ENCODE results near the gene BUD31. TPM values are rescaled to one million over a fixed set of nuclear protein-coding genes. Genes with fewer than 3 reads are reported as not detected.
"Not testable (repeated sequence)": the region's sequence is repeated elsewhere in the genome, so short reads cannot be mapped to it uniquely, and the experiment has no call there.

Gene BUD31
- total RNA-seq, 1 donor from 2014 or later: 31.5 TPM

DNA sequence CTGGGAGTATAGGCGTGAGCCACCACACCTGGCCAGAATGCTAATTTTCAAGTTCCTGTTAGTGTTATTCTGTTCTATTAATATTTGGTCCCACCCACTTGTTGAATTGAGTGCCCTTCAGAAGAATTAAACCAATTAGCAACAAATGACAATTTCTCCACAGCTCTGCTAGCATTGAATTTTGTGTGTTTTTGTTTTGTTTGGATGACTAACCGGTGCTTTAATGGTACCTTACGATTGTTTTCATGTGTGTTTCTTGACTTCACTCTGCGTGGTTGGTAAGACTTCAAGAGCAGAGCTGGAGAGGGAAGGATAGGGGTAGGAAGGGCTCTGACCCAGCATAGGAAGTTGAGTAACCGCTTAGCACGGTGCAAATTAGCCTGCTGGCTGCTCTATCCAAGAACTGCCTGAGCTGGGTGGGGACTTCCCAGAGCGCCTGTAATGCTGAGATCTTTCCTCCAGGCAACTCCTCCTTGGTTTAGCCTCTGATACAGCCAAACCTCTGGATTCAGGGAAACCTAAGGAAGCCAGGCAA is 29.7 kb upstream of the BUD31 start:
- DNase-seq: peak; percentile 80
- peak; percentile 60 for ATAC-seq (ENCODE audit: poor library complexity)
- intact Hi-C loops (cut with DNase I): no loop called here

- intact Hi-C loops (cut with DNase I); DNase-seq; ATAC-seq (ENCODE audit: poor library complexity): not testable (repeated sequence)
Measured at GRCh38 chr7:99379693-99380031, 29.1 kb upstream of the BUD31 start.

- ATAC-seq (ENCODE audit: poor library complexity) (peak; percentile 53), DNase-seq (no peak)
- intact Hi-C loops (cut with DNase I): no loop called here
Measured at GRCh38 chr7:99380032-99380822, 28.5 kb upstream of the BUD31 start.

- DNase-seq: peak; percentile 57
- peak; percentile 5 for ATAC-seq (ENCODE audit: poor library complexity)
- intact Hi-C loops (cut with DNase I): no loop called here
Measured at GRCh38 chr7:99380823-99381663, 27.7 kb upstream of the BUD31 start.

DNA sequence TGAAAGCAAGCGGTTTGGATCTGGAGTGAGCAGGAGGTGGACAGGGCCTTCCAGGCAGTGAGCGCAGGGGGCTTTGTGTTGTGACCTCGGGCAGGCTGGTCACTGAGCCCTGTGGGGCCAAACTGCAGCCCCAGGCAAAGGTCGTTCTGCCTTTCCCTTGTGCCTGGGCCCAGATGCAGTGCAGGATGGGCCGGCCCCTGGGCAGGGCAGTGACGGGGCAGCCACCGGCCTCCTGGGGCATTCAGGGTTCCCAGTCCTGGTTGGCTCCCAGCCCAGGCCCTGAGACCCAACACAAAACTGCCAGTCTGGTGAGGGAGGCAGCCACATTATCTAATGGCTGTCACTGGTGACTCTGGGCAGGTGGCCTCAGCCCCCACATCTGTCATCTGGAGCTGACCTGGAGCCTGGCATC is 27.1 kb upstream of the BUD31 start:
- DNase-seq: no peak
- intact Hi-C loops (cut with DNase I): no loop called here
- no peak for ATAC-seq (ENCODE audit: poor library complexity)

DNA sequence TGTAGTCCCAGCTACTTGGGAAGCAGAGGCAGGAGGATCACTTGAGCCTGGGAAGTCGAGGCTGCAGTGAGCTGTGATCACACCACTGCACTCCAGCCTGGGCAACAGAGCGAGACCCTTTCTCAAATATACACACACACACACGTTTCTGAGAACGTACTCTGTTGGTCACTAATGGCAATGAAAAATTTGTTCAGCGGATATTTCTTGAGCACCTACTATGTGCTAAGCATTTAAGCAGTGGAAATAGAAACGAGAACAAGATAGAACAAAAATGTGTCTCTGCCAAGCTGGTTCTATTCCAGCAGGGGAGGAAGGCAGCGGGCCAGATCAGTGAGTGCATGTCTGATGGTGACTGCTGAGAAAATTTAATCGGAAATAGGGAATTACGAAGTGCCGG is 25.6 kb upstream of the BUD31 start:
- intact Hi-C loops (cut with DNase I): no loop called here
- no peak for ATAC-seq (ENCODE audit: poor library complexity)
- no peak for DNase-seq

DNA sequence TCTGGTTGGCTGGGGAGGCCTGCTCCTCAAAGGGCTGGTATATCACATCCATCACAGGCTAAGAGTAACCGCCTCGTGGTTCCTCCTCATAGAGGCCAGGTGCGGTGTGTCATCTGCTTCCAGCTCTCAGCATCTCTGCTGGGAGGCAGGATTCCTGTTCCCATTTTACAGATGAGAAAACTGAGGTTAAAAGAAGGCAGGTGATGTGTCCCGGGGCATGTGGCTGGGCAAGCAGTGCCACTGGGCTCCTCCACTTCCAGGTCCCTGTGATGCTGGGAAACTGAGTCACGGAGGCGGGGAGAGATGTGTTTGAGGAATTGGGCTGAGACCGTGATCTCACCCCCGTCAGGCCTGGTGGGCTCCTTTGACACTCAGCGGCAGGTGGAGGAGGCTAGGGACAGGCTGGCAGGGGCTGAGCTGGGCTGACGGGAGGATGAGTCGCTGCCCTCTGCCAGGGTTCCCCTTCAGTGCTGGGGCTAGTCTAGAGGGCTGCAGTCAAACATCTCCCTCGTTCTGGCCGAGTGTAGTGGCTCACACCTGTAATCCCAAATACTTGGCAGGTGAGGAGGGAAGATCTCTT is 24.9 kb upstream of the BUD31 start:
- DNase-seq (no peak), ATAC-seq (ENCODE audit: poor library complexity) (no peak)
- intact Hi-C loops (cut with DNase I): no loop called here

DNA sequence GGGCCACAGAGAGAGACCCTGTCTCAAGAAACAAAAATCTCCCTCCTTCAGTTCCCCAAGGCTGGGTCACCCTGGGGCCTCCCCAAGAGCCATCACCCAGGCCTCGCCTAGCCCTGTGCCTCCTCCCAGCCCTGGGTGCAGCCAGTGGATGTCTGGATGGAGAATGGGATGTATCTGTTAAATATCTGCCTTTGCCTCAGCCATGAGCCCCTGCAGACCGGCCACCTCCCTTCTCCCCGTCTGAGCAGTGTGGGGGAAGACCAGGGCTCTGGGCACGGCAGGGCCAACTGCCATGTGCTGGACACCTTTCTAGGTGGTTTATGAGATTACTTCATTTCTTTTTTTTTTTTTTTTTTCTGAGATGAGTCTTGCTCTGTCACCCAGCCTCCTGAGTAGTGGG is 24.2 kb upstream of the BUD31 start:
- no peak for DNase-seq
- intact Hi-C loops (cut with DNase I): no loop called here
- no peak for ATAC-seq (ENCODE audit: poor library complexity)

DNA sequence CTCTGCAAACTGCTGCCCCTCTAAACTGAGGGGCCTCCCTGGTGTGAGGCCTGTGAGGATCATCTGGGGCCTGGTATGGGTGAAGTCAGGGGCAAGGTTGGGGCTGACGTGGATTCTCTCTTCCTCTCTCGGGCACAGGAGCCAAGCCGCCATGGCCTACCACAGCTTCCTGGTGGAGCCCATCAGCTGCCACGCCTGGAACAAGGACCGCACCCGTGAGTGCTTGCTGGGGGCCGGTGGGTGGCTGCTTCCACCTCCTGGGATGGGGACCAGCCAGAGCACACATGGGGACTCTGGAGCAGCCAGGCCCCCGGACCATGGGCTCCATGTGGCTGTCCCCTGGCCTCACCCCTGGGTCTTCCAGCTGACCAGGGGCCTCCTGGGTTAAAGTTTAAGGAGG is 23.2 kb upstream of the BUD31 start:
- ATAC-seq (ENCODE audit: poor library complexity) (no peak), DNase-seq (no peak)
- intact Hi-C loops (cut with DNase I): no loop called here

DNA sequence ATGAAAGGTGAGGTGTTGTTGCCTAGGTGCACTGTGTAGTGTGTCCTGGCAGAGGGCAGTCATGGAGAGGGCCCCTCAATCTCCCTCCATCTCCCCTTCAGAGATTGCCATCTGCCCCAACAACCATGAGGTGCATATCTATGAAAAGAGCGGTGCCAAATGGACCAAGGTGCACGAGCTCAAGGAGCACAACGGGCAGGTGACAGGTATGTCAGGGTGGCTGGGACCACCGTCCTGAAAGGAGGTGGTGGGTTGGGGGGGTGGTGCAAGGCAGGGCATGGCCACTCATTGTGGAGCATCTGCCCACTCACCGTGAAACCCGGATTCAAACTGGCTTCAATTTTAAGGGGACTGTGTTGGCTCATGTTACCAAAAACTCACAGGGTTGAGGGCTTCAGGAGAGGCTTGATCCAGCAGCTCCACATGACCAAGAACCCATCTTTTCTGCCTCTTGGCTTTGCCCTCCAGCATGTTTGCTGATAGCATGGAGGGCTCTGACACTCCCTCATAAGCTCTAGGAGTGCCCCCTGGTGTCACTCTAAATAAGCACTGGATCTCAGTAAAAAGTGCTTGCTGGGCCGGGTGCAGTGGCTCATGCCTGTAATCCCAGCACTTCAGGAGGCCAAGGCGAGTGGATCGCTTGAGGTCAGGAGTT is 22.1 kb upstream of the BUD31 start:
- no peak for DNase-seq
- intact Hi-C loops (cut with DNase I): no loop called here
- no peak for ATAC-seq (ENCODE audit: poor library complexity)

DNA sequence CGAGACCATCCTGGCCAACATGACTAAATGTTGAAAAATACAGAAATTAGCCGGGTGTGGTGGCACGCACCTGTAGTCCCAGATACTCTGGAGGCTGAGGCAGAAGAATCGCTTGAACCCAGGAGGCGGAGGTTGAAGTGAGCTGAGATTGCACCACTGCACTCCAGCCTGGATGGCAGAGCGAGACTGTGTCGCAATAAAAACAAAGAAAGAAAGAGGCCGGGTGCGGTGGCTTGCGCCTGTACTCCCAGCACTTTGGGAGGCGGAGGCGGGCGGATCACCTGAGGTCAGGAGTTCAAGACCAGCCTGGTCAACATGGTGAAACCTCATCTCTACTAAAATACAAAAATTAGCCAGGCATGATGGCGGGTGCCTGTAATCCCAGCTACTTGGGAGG is 21.5 kb upstream of the BUD31 start:
- DNase-seq; intact Hi-C loops (cut with DNase I): not testable (repeated sequence)

DNA sequence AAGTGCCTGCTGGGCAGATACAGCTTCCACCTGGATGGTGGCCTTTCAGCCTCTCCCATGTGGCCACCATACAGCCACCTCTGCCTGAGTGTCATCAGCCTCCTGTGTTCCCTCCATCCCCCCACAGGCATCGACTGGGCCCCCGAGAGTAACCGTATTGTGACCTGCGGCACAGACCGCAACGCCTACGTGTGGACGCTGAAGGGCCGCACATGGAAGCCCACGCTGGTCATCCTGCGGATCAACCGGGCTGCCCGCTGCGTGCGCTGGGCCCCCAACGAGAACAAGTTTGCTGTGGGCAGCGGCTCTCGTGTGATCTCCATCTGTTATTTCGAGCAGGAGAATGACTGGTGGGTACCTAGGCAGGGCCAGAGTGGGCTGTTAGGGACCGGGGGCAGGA is 20.9 kb upstream of the BUD31 start:
- intact Hi-C loops (cut with DNase I): no loop called here
- DNase-seq: no peak
- no peak for ATAC-seq (ENCODE audit: poor library complexity)

More for the DNA sequence above, 21.5 kb upstream of the BUD31 start:
- ATAC-seq (ENCODE audit: poor library complexity): not testable (repeated sequence)

DNA sequence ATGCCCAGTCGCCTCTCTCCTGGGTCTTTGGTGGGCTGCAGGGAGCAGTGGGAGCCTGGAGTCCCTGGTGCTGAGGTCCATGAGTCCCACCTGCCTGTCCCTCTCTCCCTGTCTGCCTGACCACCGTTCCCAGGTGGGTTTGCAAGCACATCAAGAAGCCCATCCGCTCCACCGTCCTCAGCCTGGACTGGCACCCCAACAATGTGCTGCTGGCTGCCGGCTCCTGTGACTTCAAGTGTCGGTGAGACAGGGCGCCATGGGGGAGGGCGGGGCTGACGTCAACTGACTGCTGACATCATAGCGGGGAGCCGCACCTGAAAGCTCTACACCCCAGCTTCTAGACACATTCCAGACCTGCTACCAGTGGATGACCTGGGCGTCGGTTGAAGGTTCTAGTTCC is 19.0 kb upstream of the BUD31 start:
- no peak for ATAC-seq (ENCODE audit: poor library complexity)
- no peak for DNase-seq
- intact Hi-C loops (cut with DNase I): no loop called here

DNA sequence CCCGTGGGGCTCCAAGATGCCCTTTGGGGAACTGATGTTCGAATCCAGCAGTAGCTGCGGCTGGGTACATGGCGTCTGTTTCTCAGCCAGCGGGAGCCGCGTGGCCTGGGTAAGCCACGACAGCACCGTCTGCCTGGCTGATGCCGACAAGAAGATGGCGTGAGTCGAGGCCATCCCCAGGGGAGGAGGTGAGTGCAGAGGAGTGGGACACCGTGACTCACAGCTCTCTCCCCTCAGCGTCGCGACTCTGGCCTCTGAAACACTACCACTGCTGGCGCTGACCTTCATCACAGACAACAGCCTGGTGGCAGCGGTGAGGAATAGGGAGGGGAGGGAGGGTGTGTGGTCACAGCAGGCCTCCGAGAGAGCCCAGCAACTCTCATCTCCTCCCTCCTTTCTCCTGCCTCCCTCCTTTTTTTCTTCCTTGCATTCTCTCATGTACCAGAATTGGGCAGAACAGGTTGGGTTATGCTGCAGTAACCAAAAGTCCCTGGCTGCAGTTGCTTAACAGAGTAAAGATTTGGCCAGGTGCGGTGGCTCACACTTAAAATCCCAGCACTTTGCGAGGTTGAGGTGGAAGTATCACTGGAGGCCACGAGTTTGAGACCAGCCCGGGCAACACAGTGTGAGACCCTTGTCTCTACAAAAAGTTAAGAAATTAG is 17.7 kb upstream of the BUD31 start:
- DNase-seq (no peak), ATAC-seq (ENCODE audit: poor library complexity) (no peak)
- intact Hi-C loops (cut with DNase I): no loop called here

- DNase-seq (no peak), ATAC-seq (ENCODE audit: poor library complexity) (no peak)
- intact Hi-C loops (cut with DNase I): no loop called here
Measured at GRCh38 chr7:99392046-99392445, 16.7 kb upstream of the BUD31 start.

GRCh38 chr7:99392659-99393354 is 16.0 kb upstream of the BUD31 start:
- intact Hi-C loops (cut with DNase I): no loop called here
- DNase-seq (peak; percentile 90), ATAC-seq (ENCODE audit: poor library complexity) (peak; percentile 89)

- intact Hi-C loops (cut with DNase I): no loop called here
- ATAC-seq (ENCODE audit: poor library complexity) (peak; percentile 62), DNase-seq (peak; percentile 78)
Measured at GRCh38 chr7:99393355-99394187, 15.2 kb upstream of the BUD31 start.
